HepG2 (cell line): ENCODE results near the gene UTP4. TPM values are rescaled to one million over a fixed set of nuclear protein-coding genes. Genes with fewer than 3 reads are reported as not detected.

ENCODE experiments used
- ETV5 ChIP-seq: IDR thresholded peaks from 2 replicates; pipeline ENCODE4 v1.6.1; 2018; ENCODE audit warnings: missing biosample characterization, missing genetic modification reagents, inconsistent platforms, borderline replicate concordance
- HMGXB4 ChIP-seq, 2 experiments: sonication (generic) in 1 of 2; formaldehyde crosslinking in 1 of 2; IDR thresholded peaks; 2 replicates each; pipeline versions ENCODE4 v1.4.0 to v1.6.1; 2018 to 2020; ENCODE audit warnings: missing genetic modification reagents in 2 of 2, borderline replicate concordance in 1 of 2, low read depth in 1 of 2, mild to moderate bottlenecking in 1 of 2, missing biosample characterization in 1 of 2
- KDM4B ChIP-seq: sonication (generic); formaldehyde crosslinking; IDR thresholded peaks from 2 replicates; pipeline ENCODE4 v1.4.0; 2020; ENCODE audit warnings: missing genetic modification reagents
- RAD21 ChIP-seq: fragments of 450-650 bp; formaldehyde crosslinking; IDR thresholded peaks from 2 replicates; pipeline ENCODE4 v1.5.0; 2020; ENCODE audit warnings: mild to moderate bottlenecking
- SMAD1 ChIP-seq: sonication (generic); formaldehyde crosslinking; IDR thresholded peaks from 2 replicates; pipeline ENCODE4 v1.4.0; 2020; ENCODE audit warnings: missing genetic modification reagents, low read depth, mild to moderate bottlenecking, borderline replicate concordance
- TAF15 ChIP-seq: fragments of 200-400 bp; formaldehyde crosslinking; IDR thresholded peaks from one replicate; pipeline ENCODE4 v1.6.1; 2018; ENCODE audit warnings: mild to moderate bottlenecking, low read depth, low read length; ENCODE audit not compliant: poor library complexity, severe bottlenecking
- TBX3 ChIP-seq: fragments of 450-650 bp; IDR thresholded peaks from 2 replicates; pipeline ENCODE4 v1.6.1; 2017; ENCODE audit warnings: antibody characterized with exemption, mild to moderate bottlenecking, inconsistent platforms, borderline replicate concordance
- ZEB1 ChIP-seq: IDR thresholded peaks from 2 replicates; pipeline ENCODE4 v1.6.1; 2012; ENCODE audit warnings: mild to moderate bottlenecking, low read depth, inconsistent platforms; ENCODE audit not compliant: insufficient replicate concordance
- ZFP1 ChIP-seq: IDR thresholded peaks from 2 replicates; pipeline ENCODE4 v1.6.1; 2016
- ZMAT5 ChIP-seq: sonication (generic); formaldehyde crosslinking; IDR thresholded peaks from 2 replicates; pipeline ENCODE4 v1.5.0; 2020; ENCODE audit warnings: mild to moderate bottlenecking, low read depth, missing genetic modification reagents, borderline replicate concordance
- ZNF180 ChIP-seq: sonication (generic); formaldehyde crosslinking; IDR thresholded peaks from 2 replicates; pipeline ENCODE4 v1.4.0; 2020; ENCODE audit warnings: low read depth, missing genetic modification reagents, borderline replicate concordance
- ZNF232 ChIP-seq: sonication (generic); formaldehyde crosslinking; IDR thresholded peaks from 2 replicates; pipeline ENCODE4 v1.4.0; 2020; ENCODE audit warnings: missing genetic modification reagents, borderline replicate concordance
- ZNF234 ChIP-seq: sonication (generic); formaldehyde crosslinking; conservative IDR thresholded peaks from 2 replicates; pipeline ENCODE4 v1.5.1; 2020; ENCODE audit warnings: mild to moderate bottlenecking, missing genetic modification reagents
- ZNF251 ChIP-seq: sonication (generic); formaldehyde crosslinking; IDR thresholded peaks from 2 replicates; pipeline ENCODE4 v1.9.0; 2021; ENCODE audit warnings: mild to moderate bottlenecking, missing genetic modification reagents
- ZNF280B ChIP-seq: sonication (generic); formaldehyde crosslinking; IDR thresholded peaks from 2 replicates; pipeline ENCODE4 v1.5.0; 2020; ENCODE audit warnings: missing genetic modification reagents, mild to moderate bottlenecking, borderline replicate concordance
- ZNF329 ChIP-seq: sonication (generic); formaldehyde crosslinking; IDR thresholded peaks from 2 replicates; pipeline ENCODE4 v1.9.0; 2021; ENCODE audit warnings: low read depth, mild to moderate bottlenecking, missing genetic modification reagents
- ZNF513 ChIP-seq: sonication (generic); formaldehyde crosslinking; conservative IDR thresholded peaks from 2 replicates; pipeline ENCODE4 v1.5.0; 2020; ENCODE audit warnings: missing genetic modification reagents
- ZNF580 ChIP-seq: IDR thresholded peaks from 2 replicates; pipeline ENCODE4 v1.6.1; 2016; ENCODE audit warnings: low read depth, borderline replicate concordance
- ZNF670 ChIP-seq: sonication (generic); formaldehyde crosslinking; IDR thresholded peaks from 2 replicates; pipeline ENCODE4 v1.8.0; 2022; ENCODE audit warnings: mild to moderate bottlenecking, missing genetic modification reagents, borderline replicate concordance
- ZSCAN5A ChIP-seq: sonication (generic); formaldehyde crosslinking; IDR thresholded peaks from 2 replicates; pipeline ENCODE4 v1.8.0; 2022; ENCODE audit warnings: mild to moderate bottlenecking, missing genetic modification reagents, borderline replicate concordance
- polyA plus RNA-seq, 8 experiments: library from polyadenylated mRNA; depleted of rRNA in 3 of 8; stranded (reverse) in 7 of 8; unstranded in 1 of 8; fragments of >200 nt; fragmentation: Illumina TruSeq in 4 of 8; extraction: Trizol in 4 of 8; gene quantifications; 2 replicates each; pipeline versions ENCODE4 v1.2.1 to v1.2.3, GENCODE V29; 2011 to 2016; ENCODE audit warnings: low read depth in 4 of 8, missing spikeins in 1 of 8, mixed read lengths in 1 of 8; ENCODE audit not compliant: insufficient read depth in 1 of 8
- total RNA-seq, 5 experiments: library from RNA; depleted of rRNA; stranded (reverse); fragments of >200 nt; fragmentation: Illumina TruSeq; extraction: Trizol; gene quantifications; 2 replicates each; pipeline ENCODE4 v1.2.3, GENCODE V29; 2016; ENCODE audit warnings: low read depth in 1 of 5

Gene UTP4
- total and polyA plus RNA-seq, 2 of the 13 experiments (the other 11 are each of a cell fraction or from before 2014, with no cell fraction given), result 30.0 to 85.8 TPM

- peak; percentile 99 for TF ChIP-seq TAF15
- TF ChIP-seq ZNF513 (CRISPR knock-in tag), result peak; percentile 83; the same call in 1 of the 2 replicates
- TF ChIP-seq KDM4B (CRISPR knock-in tag), result peak; percentile 89
- peak; percentile 30; the same call in 1 of the 2 replicates for TF ChIP-seq RAD21 (CRISPR knock-in tag)
- TF ChIP-seq TBX3, result no peak; the same call in 1 of the 2 replicates
- peak; percentile 83; the same call in 1 of the 2 replicates for TF ChIP-seq ZNF670 (CRISPR knock-in tag)
- no peak for TF ChIP-seq ZSCAN5A
- 0 out of 2 replicates have a peak, but pooled peaks have one; percentile 79 for TF ChIP-seq ZNF580 (CRISPR knock-in tag)
- TF ChIP-seq ZNF234 (CRISPR knock-in tag), result peak; percentile 75; the same call in 1 of the 2 replicates
- no peak for TF ChIP-seq ZMAT5 (CRISPR knock-in tag)
- TF ChIP-seq ZNF251 (CRISPR knock-in tag), result no peak
- peak; percentile 13; the same call in 1 of the 2 replicates for TF ChIP-seq ZNF180 (CRISPR knock-in tag)
- TF ChIP-seq ZEB1, result peak; percentile 68
- TF ChIP-seq HMGXB4 (CRISPR knock-in tag; IDR thresholded peaks at IDR 0.05; ENCODE audit: borderline replicate concordance in 1 of 2, low read depth in 1 of 2), result peak; percentile 47 to 77
- TF ChIP-seq ZNF329 (CRISPR knock-in tag), result peak; percentile 72; the same call in 1 of the 2 replicates
- TF ChIP-seq ETV5, result peak; percentile 96
- no peak; the same call in 1 of the 2 replicates for TF ChIP-seq ZNF232 (CRISPR knock-in tag)
- TF ChIP-seq SMAD1, result peak; percentile 82; the same call in 1 of the 2 replicates
- TF ChIP-seq ZNF280B (CRISPR knock-in tag), result peak; percentile 83; the same call in 1 of the 2 replicates
- no peak; the same call in 1 of the 2 replicates for TF ChIP-seq ZFP1
These were observed 54.4 kb downstream of the UTP4 start, which contains the start of gene SNTB2 (continued) for GRCh38 chr16:69186642-69187445.
